ENCODE results near the gene CPD. TPM values are rescaled to one million over a fixed set of nuclear protein-coding genes. Genes with fewer than 3 reads are reported as not detected.

Gene CPD
- total RNA-seq, 1 donor from 2014 or later, result 8.2 TPM

- no peaks in the 10 kb centered on the region for H3K9me3 Mint-ChIP-seq
- no peak overlapping the region for H3K27ac Mint-ChIP-seq
- peaks cover 6% of the 10 kb centered on the region for H3K4me1 Mint-ChIP-seq
- ChIA-PET CTCF (no interaction called here), POLR2A (interaction anchor here (0.5 kb wide), 1 partner anchor 1348 kb away, joined by 3 read pairs; no protein-coding TSS in a partner anchor)
- intact Hi-C loops (cut with micrococcal nuclease), result no loop called here
- H3K4me3 Mint-ChIP-seq, result no peak overlapping the region
- no peak for ATAC-seq (ENCODE audit: low read depth)
- peaks cover 75% of the 10 kb centered on the region for H3K36me3 Mint-ChIP-seq (ENCODE audit: low read depth)
- no peak for TF ChIP-seq CTCF (IDR thresholded peaks at IDR 0.05)
- no peaks in the 10 kb centered on the region for H3K27me3 Mint-ChIP-seq
- DNase-seq, result no peak
These were observed 140.4 kb downstream of the CPD start for GRCh38 chr17:30519166-30519565.

Other genes starting within 250 kb of the CPD start
- gene SLC6A4, start 143.2 kb upstream of the CPD start, total RNA-seq, result not detected in 2 replicates
- 38.0 and 40.3 TPM in 2 replicates for gene BLMH, start 87.0 kb upstream of the CPD start, total RNA-seq
- gene TMIGD1, start 44.9 kb upstream of the CPD start, total RNA-seq, result not detected in 2 replicates
- 59.9 and 60.7 TPM in 2 replicates for gene GOSR1, start 98.5 kb downstream of the CPD start, total RNA-seq